ENCODE data around the gene TBC1D16. TPM values are rescaled to one million over a fixed set of nuclear protein-coding genes. Genes with fewer than 3 reads are reported as not detected.
"Not testable (repeated sequence)": the region's sequence is repeated elsewhere in the genome, so short reads cannot be mapped to it uniquely, and the experiment has no call there.

TBC1D16 gene
- total RNA-seq, 2 donors from 2014 or later = 1.6 to 1.8 TPM

DNA sequence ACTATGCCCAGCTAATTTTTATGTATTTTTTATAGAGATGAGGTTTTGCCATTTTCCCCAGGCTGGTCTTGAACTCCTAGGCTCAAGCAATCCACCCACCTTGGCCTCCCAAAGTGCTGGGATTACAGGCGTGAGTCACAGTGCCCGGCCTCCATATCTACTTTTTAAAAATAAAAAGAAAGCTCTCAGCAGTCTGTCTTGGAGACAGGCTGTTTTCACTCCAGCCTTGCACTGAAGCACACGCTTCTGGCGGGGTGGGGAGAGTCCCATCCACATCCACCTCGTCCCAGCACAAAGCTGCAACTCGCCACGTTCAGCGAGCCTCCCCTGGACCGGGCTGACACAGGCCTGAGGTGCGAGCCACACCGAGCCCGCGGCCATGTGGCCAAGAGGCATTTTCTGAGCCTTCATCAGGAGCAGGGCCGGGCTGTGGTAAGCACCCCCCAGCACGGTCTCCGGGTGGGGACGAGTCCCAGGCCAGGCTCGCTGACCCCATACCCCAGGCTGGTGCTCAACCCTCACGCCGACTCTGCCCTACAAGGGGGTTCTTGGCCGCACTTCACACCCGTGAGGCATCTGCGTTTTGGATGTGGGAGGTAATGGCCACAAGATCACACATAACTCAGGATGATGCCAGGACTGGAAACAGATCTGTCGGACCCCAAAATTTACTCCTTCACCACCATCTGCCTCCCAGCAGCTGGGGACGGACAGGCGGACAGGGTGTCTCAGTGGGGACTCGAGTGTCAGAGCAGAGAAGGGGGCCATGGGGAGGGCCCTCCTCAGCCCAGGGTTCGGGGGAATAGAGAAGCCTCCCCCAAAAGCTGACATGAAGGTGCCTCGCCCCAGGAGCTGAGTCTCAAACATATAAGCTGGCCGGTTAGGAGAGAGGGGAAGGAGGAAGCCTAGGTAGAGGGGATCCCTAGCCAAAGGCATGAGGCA is 28.6 kb downstream of the TBC1D16 start:
- Mint-ChIP-seq H3K36me3 (ENCODE audit: low read depth) (no peaks in the 10 kb centered on the region), H3K9me3 (no peaks in the 10 kb centered on the region), H3K4me3 (no peak overlapping the region), H3K4me1 (peaks cover 5% of the 10 kb centered on the region), H3K27me3 (no peaks in the 10 kb centered on the region), H3K27ac (no peak overlapping the region)
- ATAC-seq (replicated peaks) = no peak

DNA sequence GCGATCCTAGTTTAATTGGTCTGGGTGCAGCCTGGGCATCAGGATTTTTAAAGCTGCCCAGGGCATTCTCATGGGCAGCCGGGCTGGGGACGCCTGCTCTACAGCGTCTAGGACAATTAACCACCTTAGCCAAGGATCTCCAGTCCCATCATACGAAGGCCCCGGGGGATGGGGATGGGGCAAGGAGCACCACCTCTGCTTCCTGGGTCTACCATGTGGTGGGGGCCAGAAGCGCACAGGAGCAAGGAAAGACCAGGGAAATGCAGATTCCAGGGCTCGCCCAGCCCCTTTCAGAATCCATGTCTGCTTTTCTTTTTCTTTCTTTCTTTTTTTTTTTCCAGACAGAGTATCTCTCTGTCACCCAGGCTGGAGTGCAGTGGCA is 29.3 kb downstream of the TBC1D16 start:
- Mint-ChIP-seq H3K4me3 (peak overlapping the region; percentile 25), H3K4me1 (peaks cover 5% of the 10 kb centered on the region), H3K27me3 (no peaks in the 10 kb centered on the region), H3K36me3 (ENCODE audit: low read depth) (no peaks in the 10 kb centered on the region), H3K27ac (no peak overlapping the region), H3K9me3 (no peaks in the 10 kb centered on the region)
- ATAC-seq (replicated peaks) = no peak

DNA sequence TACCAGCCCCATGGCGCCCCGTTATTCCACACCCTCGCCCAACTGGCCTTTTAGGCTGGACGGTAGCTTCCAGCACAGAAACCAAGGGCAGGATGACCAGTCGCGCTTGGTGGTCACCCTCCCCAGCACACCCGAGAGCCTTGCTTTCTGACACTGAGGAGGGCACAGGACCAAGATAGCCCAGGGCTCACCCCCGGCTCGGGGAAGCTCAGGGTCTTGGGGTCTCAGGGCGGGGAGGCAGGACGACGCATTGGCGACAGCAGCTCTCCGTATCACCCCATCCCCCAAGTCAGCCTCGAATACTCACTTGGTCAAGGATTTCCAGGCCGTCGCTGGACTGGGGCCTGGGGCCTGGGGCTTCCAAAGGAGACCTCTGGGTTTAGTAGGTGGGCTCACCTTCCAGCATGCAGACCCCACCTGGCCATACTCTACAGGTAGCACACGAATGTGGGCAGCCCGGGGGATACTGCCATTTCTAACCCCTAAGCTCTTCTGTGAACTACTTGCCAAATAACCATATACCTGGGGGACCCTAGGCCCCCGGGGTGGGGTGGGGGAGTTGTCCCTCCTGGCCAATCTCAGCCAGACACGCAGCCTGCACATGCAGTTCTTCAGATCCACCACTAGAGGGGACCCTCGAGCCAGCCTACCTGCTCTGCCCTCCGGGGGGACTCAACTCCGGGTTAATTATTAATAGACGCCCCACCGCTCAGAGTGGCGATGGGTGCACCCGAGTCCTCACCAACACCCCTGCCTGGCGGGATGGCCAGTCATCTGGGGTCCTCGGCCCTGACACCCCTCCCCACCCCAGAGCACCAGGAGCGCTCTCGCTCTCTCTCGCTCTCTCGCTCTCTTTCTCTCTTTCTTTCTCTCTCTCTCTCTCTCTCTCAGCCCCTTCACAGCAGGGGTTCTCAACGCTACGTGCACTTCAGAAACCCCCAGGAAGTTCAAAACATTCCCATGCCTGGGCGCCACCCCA is 30.0 kb downstream of the TBC1D16 start:
- Mint-ChIP-seq H3K4me3 (peak overlapping the region; percentile 25), H3K27ac (no peak overlapping the region), H3K27me3 (no peaks in the 10 kb centered on the region), H3K36me3 (ENCODE audit: low read depth) (no peaks in the 10 kb centered on the region), H3K9me3 (no peaks in the 10 kb centered on the region), H3K4me1 (peaks cover 5% of the 10 kb centered on the region)
- peak; percentile 59 for ATAC-seq (replicated peaks)

DNA sequence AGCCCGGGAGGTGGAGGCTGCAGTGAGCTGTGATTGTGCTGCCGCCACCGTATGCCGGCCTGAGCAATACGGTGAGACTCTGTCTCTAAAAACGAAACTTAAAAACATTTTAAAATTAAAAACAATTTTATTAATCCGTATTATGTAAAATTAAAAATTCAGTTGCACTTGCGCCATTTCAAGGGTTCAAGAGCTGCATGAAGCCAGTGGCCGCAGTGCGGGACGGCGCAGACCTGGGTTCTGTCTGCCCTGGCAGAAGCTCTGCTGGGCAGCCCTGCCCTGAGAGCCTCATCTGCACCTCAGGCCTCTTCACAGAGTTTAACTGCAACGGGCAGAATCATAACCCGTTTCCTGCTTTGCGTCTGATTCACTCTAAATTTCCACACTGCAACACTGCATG is 31.7 kb downstream of the TBC1D16 start:
- Mint-ChIP-seq H3K4me1 (peaks cover 5% of the 10 kb centered on the region), H3K9me3 (no peaks in the 10 kb centered on the region), H3K27me3 (no peaks in the 10 kb centered on the region), H3K4me3 (no peak overlapping the region), H3K27ac (no peak overlapping the region), H3K36me3 (ENCODE audit: low read depth) (no peaks in the 10 kb centered on the region)
- no peak for ATAC-seq (replicated peaks)

DNA sequence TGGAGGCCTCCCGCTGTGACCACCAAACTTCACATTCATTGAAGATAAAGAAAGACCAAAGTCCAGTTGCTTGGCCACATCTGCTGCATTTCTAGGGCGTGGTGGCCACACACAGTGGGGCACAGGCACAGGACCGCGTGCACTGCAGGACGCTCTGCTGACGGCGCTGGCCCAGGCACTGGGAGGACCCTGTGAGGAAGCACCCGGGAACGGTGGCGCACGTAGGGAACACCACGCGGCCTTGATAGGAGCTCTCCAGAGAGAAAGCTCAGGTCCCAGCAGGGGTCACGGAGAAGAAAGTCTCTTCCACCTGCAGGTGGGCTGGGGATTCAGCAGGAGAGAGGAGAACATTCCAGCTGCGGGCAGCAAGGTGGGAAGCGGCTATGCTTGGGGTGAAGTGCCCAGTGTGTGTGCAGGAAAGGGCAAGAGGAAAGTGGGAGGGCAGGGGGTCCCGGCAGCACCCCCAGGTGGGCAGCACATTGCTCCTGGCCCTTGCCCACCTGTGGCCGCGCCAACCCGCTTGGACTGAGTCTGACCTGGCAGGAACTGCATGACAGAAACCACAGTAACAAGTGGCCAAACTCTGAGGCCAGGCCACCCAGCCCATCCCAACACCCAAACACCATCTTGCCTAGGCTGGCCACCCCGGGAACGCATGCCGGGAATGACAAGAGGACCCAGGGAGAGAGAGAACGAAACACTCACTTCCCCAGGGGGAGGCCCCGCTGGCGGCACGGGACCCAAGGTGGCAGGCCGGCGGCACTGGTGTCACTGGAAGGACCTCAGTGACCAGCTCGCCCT is 32.8 kb downstream of the TBC1D16 start:
- Mint-ChIP-seq H3K27ac (no peak overlapping the region), H3K4me1 (peaks cover 5% of the 10 kb centered on the region), H3K9me3 (no peaks in the 10 kb centered on the region), H3K4me3 (no peak overlapping the region), H3K36me3 (ENCODE audit: low read depth) (no peaks in the 10 kb centered on the region), H3K27me3 (no peaks in the 10 kb centered on the region)
- ATAC-seq (replicated peaks) = no peak

DNA sequence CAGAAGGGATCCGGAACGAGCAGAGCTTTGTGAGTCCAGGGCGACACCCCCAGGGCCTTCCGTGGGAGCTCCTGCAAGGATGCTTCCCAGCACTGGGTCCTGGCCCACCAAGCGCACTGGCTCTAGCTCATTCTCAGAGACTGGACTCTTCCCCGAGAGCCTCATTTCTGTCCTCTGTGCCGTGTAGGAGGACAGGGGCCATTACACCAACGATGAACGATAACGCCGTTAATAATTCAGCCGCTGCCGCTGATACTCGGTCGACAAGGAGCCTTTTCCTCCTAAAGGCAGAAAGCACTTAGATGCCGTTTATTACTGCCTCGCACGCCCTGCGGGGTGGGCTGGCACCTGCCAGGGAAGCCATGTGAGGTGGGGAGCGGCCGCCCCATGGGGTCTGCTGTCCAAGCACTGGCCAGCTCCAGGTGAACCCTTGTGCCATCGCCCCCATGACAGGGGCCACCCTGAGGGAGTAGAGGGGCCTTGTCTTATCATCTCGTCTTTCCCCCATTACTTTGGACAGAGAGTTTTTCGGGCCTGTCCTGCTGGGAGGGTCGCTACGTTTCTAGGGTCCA is 33.5 kb downstream of the TBC1D16 start:
- no peak for ATAC-seq (replicated peaks)
- H3K9me3 Mint-ChIP-seq = no peaks in the 10 kb centered on the region
- H3K27ac Mint-ChIP-seq = no peak overlapping the region
- H3K4me1 Mint-ChIP-seq = peaks cover 7% of the 10 kb centered on the region
- no peak overlapping the region for H3K4me3 Mint-ChIP-seq
- no peaks in the 10 kb centered on the region for H3K36me3 Mint-ChIP-seq (ENCODE audit: low read depth)
- H3K27me3 Mint-ChIP-seq = no peaks in the 10 kb centered on the region

DNA sequence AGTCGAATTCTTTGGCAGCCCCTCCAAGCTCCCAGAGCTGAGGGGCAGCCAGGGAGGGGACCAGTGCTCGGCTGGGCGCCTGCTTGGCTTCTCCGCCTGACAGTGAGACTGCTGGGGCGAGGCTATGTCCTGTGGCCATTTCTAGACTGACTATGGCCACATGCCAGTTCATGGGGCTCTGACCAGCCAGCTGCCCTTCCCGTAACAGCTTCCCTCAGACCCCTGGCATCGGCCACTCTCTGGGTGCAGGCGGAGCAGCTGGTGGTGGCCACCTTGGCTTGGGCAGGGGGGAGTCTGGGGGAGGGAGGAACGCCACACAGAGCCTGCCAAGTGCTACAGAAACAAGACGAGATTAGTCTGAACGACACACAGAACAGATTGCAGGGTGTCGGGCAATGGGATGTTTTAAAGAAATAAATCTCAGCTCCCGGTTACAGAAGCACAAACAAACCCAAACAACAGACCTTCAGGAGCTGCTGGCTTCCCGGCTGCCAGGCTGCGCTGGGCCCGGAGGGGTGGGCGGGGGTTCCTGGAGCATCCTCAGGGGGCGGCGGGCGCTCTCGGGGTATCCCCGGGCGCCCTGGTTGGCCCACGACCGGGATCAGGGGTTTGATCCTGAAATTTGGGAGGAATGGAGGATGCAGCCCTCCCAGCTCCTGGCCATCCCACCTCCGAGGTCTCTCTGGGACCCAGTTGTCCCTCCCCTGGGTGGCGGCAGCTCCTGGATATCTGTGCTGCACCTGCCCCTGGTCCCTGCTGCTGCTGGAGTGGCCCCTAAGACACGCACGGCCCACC is 34.5 kb downstream of the TBC1D16 start:
- no peaks in the 10 kb centered on the region for H3K9me3 Mint-ChIP-seq
- no peak for ATAC-seq (replicated peaks)
- H3K27ac Mint-ChIP-seq = no peak overlapping the region
- no peaks in the 10 kb centered on the region for H3K36me3 Mint-ChIP-seq (ENCODE audit: low read depth)
- no peaks in the 10 kb centered on the region for H3K27me3 Mint-ChIP-seq
- peaks cover 13% of the 10 kb centered on the region for H3K4me1 Mint-ChIP-seq
- no peak overlapping the region for H3K4me3 Mint-ChIP-seq

DNA sequence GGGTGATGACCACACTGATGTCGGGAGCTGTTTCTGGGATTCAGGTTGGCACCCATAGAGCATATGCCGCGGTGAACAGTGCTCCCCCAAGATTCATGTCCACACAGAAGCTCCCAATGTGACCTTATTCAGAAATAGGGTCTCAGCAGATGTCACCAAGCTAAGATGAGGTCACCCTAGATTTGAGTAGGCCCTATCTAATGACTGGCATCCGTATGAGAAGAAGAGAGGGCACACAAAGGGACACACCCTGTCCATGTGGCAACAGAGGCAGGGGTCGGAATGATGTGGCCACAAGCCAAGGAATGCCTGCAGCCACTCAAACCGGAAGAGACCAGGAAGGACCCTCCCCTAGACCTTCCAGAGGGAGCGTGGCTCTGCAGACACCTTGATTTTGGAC is 35.5 kb downstream of the TBC1D16 start:
- Mint-ChIP-seq H3K36me3 (ENCODE audit: low read depth) (no peaks in the 10 kb centered on the region), H3K27ac (no peak overlapping the region), H3K9me3 (no peaks in the 10 kb centered on the region), H3K4me1 (peaks cover 12% of the 10 kb centered on the region), H3K27me3 (no peaks in the 10 kb centered on the region), H3K4me3 (no peak overlapping the region)
- ATAC-seq (replicated peaks) = no peak

DNA sequence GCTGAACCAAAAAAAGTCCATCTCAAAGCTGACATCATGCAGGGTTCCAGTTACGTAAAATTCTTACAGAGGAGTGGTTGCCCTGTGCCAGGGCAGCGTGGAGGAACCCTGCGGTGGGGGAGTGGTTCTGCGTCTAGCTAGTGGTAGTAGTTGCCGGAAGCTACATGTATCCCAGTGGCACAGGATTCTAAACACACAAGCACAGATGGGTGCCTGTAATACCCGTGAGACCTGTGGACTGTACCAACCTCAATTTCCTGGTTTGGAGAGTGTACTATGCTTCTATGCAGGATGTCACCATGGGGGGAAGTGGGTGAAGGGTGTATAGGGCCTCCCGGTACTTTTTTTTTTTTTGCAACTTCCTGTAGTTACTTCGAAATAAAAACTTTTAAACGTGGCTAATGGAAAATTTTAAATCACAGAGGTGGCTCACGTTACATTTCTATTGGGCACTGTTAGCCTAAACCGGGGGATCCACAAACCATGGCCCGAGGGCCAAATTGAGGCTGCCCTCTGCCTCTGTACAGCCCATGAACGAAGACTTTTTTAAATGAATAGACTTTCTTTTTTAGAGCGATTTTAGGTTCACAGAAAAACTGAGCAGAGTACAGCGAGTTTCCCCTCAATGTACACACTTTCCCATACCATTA is 38.5 kb downstream of the TBC1D16 start:
- peak overlapping the region; percentile 83 for H3K4me3 Mint-ChIP-seq
- H3K27ac Mint-ChIP-seq = peak overlapping the region; percentile 91
- H3K9me3 Mint-ChIP-seq = no peaks in the 10 kb centered on the region
- no peaks in the 10 kb centered on the region for H3K27me3 Mint-ChIP-seq
- H3K36me3 Mint-ChIP-seq (ENCODE audit: low read depth) = no peaks in the 10 kb centered on the region
- peak; percentile 96 for ATAC-seq (replicated peaks)
- H3K4me1 Mint-ChIP-seq = peaks cover 19% of the 10 kb centered on the region

DNA sequence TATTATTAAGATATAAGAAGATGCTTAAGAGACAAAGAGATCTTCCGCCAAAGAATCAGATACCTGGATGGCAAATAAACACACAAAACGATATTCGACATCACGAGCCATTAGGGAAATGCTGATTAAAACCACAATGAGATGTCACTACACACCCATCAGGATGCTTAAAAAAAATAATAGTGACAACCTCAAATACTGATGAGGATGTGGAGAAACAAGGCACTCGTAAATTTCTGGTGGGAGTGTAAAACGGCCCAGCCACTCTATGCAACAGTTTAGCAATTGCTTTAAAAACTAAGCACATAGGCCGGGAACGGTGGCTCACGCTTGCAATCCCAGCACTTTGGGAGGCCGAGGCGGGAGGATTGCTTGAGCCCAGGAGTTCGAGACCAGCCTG is 39.4 kb downstream of the TBC1D16 start:
- no peak for ATAC-seq (replicated peaks)
- H3K27me3 Mint-ChIP-seq = no peaks in the 10 kb centered on the region
- no peaks in the 10 kb centered on the region for H3K36me3 Mint-ChIP-seq (ENCODE audit: low read depth)
- peak overlapping the region; percentile 83 for H3K4me3 Mint-ChIP-seq
- H3K9me3 Mint-ChIP-seq = no peaks in the 10 kb centered on the region
- peak overlapping the region; percentile 66 for H3K27ac Mint-ChIP-seq
- H3K4me1 Mint-ChIP-seq = peaks cover 20% of the 10 kb centered on the region

DNA sequence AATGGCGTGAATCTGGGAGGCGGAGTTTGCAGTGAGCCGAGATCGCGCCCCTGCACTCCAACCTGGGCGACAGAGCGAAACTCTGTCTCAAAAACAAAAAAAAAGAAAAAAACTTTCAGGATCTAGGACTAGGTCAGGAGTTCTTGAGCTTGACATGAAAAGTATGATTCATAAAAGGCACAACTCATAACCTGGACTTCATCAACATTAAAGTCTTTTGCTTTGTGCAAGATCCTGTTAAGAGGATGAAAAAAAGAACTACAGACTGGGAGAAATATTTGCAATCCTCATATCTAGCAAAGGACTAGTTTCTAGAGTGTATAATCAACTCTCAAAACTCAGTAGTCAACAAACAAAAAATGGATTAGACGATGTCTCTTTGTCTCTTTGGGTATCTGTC is 40.0 kb downstream of the TBC1D16 start:
- no peaks in the 10 kb centered on the region for H3K9me3 Mint-ChIP-seq
- H3K27ac Mint-ChIP-seq = no peak overlapping the region
- no peaks in the 10 kb centered on the region for H3K27me3 Mint-ChIP-seq
- ATAC-seq (replicated peaks) = no peak
- peaks cover 20% of the 10 kb centered on the region for H3K4me1 Mint-ChIP-seq
- no peaks in the 10 kb centered on the region for H3K36me3 Mint-ChIP-seq (ENCODE audit: low read depth)
- H3K4me3 Mint-ChIP-seq = no peak overlapping the region

DNA sequence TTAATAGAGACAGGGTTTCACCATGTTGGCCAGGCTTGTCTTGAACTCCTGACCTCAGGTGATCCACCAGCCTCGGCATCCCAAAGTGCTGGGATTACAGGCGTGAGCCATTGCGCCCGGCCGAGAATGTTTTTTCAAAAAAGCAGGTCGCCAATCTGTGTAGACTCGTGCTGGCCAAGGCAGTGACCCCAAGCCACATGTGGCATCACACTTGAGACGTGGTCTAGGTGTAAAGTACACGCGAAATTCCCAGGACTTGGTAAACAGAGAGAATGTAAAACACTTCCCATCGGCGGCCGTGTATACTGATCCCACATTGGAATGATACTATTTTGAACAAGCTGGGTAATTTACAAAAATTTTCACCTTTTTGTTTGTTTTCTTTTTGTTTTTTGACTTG is 41.1 kb downstream of the TBC1D16 start:
- H3K4me3 Mint-ChIP-seq = no peak overlapping the region
- H3K27ac Mint-ChIP-seq = no peak overlapping the region
- ATAC-seq (replicated peaks) = no peak
- H3K27me3 Mint-ChIP-seq = no peaks in the 10 kb centered on the region
- H3K36me3 Mint-ChIP-seq (ENCODE audit: low read depth) = no peaks in the 10 kb centered on the region
- no peaks in the 10 kb centered on the region for H3K9me3 Mint-ChIP-seq
- peaks cover 20% of the 10 kb centered on the region for H3K4me1 Mint-ChIP-seq

DNA sequence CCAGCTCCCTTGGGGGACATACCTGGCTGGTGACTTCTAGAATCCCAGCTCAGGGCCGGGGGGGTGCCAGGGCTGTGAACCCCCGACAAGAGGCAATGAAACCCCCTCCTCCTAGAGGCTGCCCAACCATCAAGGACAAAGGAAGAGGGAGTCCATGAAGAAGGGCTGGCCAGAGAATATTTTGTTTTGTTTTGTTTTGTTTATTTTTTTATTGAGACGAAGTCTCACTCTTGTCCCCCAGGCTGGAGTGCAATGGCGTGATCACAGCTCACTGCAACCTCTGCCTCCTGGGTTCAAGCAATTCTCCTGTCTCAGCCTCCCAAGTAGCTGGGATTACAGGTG is 41.5 kb downstream of the TBC1D16 start:
- H3K36me3 Mint-ChIP-seq (ENCODE audit: low read depth); H3K27me3 Mint-ChIP-seq; H3K27ac Mint-ChIP-seq; H3K4me3 Mint-ChIP-seq; H3K9me3 Mint-ChIP-seq; ATAC-seq (replicated peaks): not testable (repeated sequence)
- peaks cover 20% of the 10 kb centered on the region for H3K4me1 Mint-ChIP-seq

Measured in activated T-helper 17 cell treated with anti-CD3 and anti-CD28 coated beads, Interleukin-2, amount 50 U/mL, for 72 hours (primary cell).